PFSK-1 (cell line): ENCODE measurements around the gene KAZN.

Experiments used
- FOXP2 ChIP-seq: optimal IDR thresholded peaks from 2 replicates; pipeline ENCODE3; 2011; ENCODE audit warnings: borderline replicate concordance, control low read depth, inconsistent platforms; ENCODE audit not compliant: insufficient read depth; ENCODE audit errors: extremely low read length, extremely low read depth
- POLR2AphosphoS5 ChIP-seq: IDR thresholded peaks from 2 replicates; pipeline ENCODE4 v1.6.1; 2012; ENCODE audit warnings: low read depth, mild to moderate bottlenecking, control low read depth, low read length, moderate library complexity
- REST ChIP-seq, 2 experiments: IDR thresholded peaks; 2 replicates each; pipeline versions ENCODE4 v1.6.1 to v1.8.0; 2011 to 2012; ENCODE audit warnings: low read depth in 2 of 2, low read length in 2 of 2, control low read depth in 1 of 2, inconsistent platforms in 1 of 2, mild to moderate bottlenecking in 1 of 2, moderate library complexity in 1 of 2; ENCODE audit not compliant: insufficient read depth in 1 of 2
- SIN3A ChIP-seq: IDR thresholded peaks from 2 replicates; pipeline ENCODE4 v1.6.1; 2012; ENCODE audit warnings: mild to moderate bottlenecking, low read length, moderate library complexity, borderline replicate concordance; ENCODE audit not compliant: insufficient read depth
- TAF1 ChIP-seq: IDR thresholded peaks from 2 replicates; pipeline ENCODE4 v1.6.1; 2012; ENCODE audit warnings: low read length, control low read depth, borderline replicate concordance; ENCODE audit not compliant: insufficient read depth

Gene KAZN

GRCh38 chr1:14774225-14774624 is 175.7 kb downstream of the KAZN start:
- TF ChIP-seq REST (IDR thresholded peaks at IDR 0.05; ENCODE audit: insufficient read depth in 1 of 2, low read depth in 2 of 2, low read length in 2 of 2) (no peak), SIN3A (no peak), POLR2AphosphoS5 (no peak), TAF1 (no peak), FOXP2 (no peak)

- TF ChIP-seq REST (IDR thresholded peaks at IDR 0.05; ENCODE audit: insufficient read depth in 1 of 2, low read depth in 2 of 2, low read length in 2 of 2) (no peak), TAF1 (no peak), POLR2AphosphoS5 (no peak), SIN3A (no peak), FOXP2 (no peak)
Observed at GRCh38 chr1:14774988-14775387, 176.5 kb downstream of the KAZN start.

GRCh38 chr1:14775434-14775833 is 176.9 kb downstream of the KAZN start:
- no peak for TF ChIP-seq SIN3A

- TF ChIP-seq FOXP2 (no peak), POLR2AphosphoS5 (no peak), TAF1 (no peak), REST (IDR thresholded peaks at IDR 0.05; ENCODE audit: insufficient read depth in 1 of 2, low read depth in 2 of 2, low read length in 2 of 2) (no peak), SIN3A (no peak)
Observed at GRCh38 chr1:14777516-14778506, 179.3 kb downstream of the KAZN start.

- no peak for TF ChIP-seq POLR2AphosphoS5
- TF ChIP-seq TAF1 = no peak
- TF ChIP-seq SIN3A = no peak
- no peak for TF ChIP-seq FOXP2
- TF ChIP-seq REST (IDR thresholded peaks at IDR 0.05; ENCODE audit: insufficient read depth in 1 of 2, low read depth in 2 of 2, low read length in 2 of 2) = no peak
Observed at GRCh38 chr1:14778541-14778897, 180.0 kb downstream of the KAZN start.
